GM19468 (cell line): ENCODE data around the gene MAGI2.

Experiments
- ATAC-seq: cut with Tn5 transposase; IDR thresholded peaks from one replicate; pipeline ENCODE4 v1.9.1; 2021; ENCODE audit warnings: mild to moderate bottlenecking, moderate library complexity, moderate number of reproducible peaks; ENCODE audit not compliant: unreplicated experiment; ENCODE audit errors: extremely low read depth

MAGI2 gene

DNA sequence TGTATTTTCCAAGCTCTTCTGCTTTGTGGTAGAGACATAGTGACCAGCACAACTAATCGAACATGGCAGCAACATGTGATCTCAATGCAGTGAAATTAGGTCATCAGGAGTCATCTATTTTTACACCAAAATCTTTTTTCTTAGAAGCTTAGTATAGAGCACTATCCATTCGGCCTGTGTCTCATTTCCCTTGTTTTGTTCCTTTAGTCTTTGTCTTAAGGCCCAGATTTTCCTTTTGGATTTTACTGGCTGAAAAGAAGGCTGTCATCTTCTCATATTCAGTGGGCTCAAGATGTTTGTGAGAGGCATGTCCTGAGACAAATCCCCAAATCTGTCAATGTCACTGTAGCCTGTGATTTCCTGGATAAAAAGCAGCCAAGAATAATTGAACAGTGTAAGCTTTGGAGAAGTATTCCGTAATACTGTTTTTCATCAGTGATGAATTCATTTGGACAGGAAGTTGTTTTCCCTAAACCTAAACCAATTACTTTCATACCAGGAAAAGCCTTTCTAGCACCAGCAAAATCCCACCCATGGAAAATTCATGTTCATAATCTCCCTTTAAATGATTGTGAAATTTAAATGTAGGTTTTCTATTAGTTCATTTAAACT is 55.2 kb downstream of the MAGI2 start:
- ATAC-seq = no peak

DNA sequence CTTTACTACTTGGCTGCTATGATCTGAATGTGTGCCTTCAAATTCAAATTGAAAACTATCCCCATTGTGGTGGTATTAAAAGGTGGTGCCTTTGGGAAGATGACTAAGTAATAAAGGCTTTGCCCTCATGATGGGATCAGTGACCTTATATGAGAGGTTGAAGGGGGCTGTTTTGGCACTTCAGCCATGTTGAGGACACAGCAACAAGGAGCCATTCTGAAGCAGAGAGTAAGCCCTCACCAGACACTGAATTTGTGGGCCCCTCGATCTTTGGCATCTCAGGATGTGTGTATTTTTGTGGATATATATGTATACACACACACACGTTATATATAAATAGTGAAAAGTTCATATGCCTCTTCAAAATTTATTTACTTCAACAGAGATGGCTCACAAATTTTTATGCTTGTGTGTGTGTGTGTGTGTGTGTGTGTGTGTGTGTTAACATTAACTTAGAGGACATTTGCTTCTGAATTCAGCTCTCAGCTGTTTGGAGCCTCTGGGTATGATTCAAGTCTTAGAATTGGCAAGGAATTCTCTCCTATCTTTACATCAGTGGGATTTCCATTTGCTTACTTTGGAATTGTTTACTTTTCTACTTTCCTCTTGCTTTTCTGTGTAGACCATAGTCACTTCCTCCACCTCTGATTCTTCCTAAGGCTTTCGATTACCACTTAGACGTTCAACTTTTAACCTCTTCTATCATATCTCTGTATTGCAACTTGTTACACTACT is 66.6 kb downstream of the MAGI2 start:
- no peak for ATAC-seq

DNA sequence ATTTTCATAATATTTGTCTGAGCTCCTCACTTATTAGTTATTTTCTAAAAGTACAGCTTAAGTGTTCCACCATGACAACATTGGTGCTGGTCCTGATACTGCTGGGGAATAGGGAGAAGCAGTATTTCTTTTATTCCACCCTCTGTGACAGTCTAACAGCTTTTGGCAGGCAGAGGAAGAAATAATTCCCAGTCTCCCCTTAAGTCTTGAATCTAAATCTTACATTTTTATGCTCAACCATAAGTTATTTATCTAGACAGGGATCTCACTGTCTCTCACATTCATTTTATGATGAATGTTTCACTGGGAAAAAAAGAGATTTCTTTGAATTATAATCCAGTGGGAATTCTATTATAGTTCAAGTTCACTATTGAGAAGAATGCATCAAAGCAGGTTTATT is 71.5 kb downstream of the MAGI2 start:
- ATAC-seq = no peak

DNA sequence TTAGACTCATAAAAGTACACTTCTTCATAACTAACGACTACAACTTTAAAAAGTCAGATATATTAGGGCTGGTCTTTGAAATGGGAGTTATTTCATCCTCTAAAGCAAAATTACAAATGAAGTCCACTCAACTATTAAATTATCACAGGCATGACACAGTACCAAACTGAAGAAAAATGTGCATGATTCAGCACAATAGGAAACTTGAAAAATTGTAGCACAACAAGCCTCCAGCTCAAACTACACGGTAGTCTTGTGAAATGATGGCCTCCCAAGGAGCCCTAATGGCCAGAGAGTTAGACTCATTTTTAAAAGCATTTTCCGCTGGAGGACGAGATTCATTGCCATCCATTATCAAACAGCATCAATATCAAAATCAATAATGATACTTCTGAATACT is 76.4 kb downstream of the MAGI2 start:
- no peak for ATAC-seq

DNA sequence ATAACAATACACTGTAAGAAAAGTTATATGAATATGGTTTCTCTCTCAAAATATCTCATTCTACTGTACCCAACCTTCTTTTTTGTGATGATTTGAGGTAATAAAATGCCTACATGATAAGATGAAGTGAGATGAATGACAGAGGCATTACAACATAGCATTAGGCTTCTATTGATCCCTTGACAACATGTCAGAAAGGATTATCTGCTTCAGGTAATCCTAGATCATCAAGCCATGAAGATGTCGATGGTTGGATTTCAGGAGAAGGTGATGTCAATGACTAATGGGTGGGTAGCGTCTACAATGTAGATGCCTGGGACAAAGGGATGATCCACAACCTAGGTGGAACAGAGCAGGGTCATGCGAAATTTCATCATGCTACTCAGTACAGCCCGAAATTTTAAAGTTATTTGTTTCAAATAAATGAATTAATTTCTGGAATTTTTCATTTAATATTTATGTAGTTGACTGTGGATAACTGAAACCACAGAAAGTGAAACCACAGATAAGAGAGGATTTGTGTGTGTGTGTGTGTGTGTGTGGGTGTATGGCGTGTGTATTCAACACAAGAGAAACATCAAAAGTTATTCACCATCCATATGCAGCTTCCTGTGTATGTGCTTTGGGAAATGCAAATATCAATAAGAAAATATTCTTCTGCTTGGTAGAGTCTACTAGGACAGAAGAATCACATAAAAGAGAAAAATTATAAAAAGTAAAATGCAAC is 77.0 kb downstream of the MAGI2 start:
- no peak for ATAC-seq

DNA sequence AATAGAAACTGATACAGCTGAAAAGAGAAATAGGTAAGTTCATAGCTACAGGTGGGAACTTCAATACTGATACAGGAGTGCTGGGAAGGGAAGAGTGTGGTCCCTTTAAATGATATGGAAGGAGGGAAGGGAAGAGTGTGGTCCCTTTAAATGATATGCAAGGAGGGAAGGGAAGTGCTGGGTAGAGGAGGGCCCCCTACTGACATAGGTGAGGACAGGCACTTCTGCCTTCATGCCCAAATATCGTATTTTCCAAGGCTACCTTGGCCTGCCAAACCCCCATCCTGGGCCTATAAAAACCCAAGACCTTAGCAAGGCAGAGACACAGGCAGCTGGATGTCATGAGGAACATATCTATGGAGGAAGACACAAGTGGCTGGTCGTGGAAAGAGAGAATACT is 92.3 kb downstream of the MAGI2 start:
- no peak for ATAC-seq

DNA sequence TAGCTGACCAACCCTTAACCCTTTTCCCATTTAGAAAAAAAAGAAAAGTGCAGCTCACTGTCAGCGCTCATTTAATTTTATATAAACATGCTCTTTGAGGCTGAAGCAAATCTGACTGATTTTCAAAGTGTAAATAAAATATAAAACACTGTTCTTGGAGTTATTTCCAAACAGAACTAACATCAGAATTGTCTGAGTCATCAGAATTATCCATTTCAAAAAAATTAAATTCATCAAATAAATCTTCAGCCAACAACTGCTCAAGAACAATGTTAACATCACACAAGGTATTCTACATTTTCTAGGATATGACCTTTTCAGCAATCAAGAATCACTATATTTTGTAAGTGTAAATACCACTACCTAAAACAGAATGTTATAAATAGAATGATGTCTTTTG is 93.6 kb downstream of the MAGI2 start:
- no peak for ATAC-seq

DNA sequence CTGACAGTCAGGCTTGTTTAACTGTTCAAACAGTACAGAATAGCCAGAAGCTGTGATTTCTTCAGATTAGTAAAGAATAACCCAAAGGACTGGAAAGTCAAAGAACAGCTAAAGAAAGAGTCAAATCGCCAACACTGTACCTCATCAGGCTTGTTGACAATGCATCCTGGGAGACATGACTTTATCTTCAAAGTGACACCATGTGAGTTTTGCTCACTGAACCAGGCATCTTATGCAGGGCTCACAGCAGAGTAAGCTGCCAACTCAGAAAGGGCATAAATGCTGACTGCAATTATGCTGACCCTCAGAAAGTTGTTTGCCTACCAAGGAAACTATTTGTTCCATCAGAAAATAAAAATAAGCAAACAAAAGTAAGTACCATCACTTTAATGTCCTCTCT is 96.4 kb downstream of the MAGI2 start:
- no peak for ATAC-seq

GRCh38 chr7:79353720-79354468 is 99.6 kb downstream of the MAGI2 start:
- ATAC-seq = no peak

GRCh38 chr7:79352323-79352722 is 101.1 kb downstream of the MAGI2 start:
- no peak for ATAC-seq

DNA sequence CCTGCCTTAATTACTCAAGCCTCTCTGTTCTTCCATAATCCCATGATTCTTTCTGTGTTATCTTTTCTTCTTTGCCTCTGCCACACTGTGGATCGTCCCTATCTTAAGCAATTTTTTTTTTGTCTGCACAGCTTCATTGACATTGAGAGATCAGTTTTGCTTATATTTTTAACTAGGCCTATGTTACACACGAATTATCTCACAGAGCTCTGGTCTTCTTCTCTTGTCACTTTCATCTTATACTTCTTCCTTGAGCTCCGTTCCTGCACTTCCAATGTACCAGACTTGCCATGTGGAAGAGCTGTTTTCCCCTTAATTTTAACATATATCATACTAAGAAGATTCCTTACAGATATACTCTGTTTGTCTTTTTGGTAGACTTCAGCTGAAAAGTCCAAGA is 106.1 kb downstream of the MAGI2 start:
- ATAC-seq = no peak

DNA sequence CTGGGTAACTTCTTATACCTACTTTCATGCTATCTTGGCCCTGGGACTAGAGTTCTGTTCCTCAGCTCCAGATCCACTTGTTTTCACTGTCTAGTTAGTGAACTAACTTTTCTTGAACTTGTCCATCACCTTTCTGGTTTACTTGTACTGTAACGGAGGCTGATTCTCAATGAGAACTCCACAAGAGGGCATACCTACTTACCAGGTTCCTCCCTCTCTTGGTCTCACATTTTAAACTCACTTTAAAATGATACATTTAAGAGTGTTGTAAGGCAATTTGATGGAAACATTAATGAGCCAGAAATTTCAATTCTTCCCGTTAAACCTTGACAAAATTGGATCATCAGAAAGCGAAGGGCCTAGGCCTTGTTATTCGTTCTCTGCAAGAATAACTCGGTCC is 111.6 kb downstream of the MAGI2 start:
- ATAC-seq = no peak

DNA sequence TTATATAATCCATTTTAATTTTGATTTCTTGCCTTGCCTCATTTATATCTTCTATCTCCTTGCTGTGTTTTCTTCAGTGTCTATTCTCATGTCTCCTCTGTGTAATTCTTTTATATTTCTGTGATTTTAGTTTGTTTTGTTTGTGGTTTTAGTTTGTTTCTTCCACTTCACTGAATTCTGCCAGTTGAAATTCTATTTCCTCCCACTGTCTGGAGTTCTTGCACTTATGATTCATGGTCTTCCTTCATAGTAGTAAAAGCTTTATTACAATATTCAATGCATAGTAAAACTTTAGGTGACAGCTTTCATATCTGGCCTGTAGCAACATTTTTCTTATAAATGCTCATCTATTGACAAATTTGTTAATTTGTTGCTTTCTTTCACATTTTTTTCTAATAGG is 113.3 kb downstream of the MAGI2 start:
- no peak for ATAC-seq

DNA sequence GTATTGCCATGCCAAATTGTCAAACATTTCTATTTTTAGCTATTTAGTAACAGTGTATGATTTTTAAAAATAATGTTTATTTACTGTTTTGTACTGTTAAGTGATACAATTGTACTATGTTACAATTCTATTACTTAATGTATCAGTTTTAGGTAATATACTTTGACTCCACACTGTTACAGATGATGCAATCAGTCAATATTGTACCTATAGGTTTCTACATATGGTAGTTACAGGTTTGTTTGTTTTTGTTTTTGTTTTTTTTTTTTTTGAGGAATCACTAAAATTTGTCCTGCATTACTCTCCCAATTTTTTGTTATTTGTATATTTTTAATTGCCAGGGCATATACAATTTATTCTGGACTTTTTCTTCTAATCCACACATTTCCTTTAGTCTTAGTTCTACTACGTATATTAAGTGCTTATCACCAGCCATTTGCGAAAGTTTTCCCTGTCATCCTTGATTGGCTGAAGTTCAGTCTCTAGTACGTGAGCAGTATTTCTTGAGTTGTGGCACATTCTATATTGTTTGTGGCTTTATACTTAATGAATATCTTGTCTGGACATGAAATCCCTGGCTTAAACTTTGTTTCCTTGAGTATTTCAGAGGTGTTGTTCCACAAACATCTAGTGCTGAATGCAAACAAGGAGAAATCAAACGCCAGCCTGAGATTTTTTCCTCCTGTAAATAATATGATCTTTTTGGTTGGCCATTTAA is 114.1 kb downstream of the MAGI2 start:
- no peak for ATAC-seq

DNA sequence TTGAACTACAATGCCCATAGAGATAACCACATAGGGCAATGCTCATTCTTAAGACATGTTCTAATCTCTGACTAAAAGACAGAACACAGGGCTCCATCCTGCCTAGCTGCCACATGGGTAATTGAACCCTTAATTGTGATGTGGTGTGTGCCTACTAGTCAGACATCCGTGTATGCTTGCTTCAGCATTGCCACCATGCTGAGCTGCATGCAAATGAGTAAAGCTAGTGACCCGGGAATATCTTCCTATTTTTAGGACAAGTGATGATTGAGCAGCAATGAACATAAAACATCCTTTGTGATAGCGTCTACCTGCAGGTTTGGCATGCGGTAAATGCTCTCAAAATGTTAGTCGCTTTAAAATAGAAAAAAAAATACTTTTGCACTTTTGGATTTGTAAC is 115.8 kb downstream of the MAGI2 start:
- ATAC-seq = no peak

DNA sequence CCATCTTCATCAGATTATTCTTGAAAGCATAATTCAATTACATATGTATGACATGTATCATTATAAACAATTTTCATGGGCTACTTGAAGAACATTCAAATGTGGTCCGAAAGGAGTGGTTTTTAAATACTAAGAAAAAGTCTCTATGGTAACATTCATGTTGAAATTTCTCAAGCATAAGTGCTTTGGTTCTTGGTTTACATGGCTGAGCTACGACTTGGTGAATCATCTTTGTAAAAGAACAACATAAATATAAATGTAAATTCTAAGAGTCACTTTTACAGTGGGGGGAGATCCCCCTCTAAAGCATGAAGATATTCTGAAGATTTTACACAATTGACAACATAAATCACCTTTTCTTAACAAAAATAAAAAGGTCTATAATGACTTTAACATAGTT is 118.6 kb downstream of the MAGI2 start:
- ATAC-seq = no peak

DNA sequence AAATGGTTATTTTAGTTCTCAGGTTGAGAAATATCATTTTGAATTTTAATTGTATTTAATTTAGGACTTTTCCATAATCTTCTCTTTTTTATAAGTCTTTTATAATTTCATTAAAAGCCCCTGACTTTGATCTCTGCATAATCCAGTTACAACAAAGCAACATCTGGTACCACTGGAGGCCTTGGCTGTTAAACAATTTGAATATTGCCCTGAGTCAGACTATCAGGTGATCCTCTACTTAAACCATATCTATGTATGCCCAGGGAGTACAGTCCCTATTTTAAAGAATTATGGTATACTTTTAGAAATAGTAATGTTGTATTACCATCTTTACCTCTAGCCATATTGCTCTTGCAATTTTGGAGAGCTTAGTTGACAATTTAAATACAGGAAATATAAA is 119.1 kb downstream of the MAGI2 start:
- ATAC-seq = no peak

GRCh38 chr7:79332091-79332490 is 121.4 kb downstream of the MAGI2 start:
- no peak for ATAC-seq

GRCh38 chr7:79329464-79329863 is 124.0 kb downstream of the MAGI2 start:
- ATAC-seq = no peak

DNA sequence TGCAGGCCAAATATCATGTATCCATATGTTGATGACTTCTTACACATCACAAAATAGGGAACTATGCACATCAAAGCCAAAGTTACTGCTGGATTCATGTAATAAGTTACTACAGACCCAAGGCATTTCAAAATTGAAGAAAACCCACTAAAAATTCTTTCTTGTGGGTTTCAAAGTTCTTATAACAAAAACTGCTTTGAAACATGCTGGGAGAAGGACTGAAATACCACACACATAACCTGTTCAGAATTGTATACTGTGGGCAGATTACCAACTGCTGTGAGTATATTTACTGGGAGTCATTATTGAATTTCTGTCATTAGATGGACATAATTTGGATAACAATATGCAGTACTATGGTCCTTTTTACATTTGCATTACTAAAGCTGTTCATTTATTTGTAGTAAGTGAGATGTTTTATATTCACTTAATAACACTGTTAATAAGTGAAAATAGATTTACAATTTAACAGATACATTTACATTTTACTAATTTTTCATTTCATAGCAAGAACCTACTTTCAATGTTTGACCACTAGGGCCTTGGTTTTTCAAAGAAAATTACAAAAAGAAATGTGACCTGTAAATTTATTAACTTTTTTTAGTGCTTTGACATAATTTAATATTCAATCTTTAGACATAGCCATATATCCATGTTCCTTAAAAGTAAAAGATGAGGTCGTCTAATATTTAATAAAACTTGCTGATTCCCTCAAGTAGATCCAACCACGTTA is 132.6 kb downstream of the MAGI2 start:
- no peak for ATAC-seq
